ENCODE data around the gene WIPF2.

The WIPF2 gene

GRCh38 chr17:40314584-40314956 is 95.5 kb downstream of the WIPF2 start:
- Histone ChIP-seq H4K20me1 (ENCODE audit: low read depth, low read length) (no peaks in the 10 kb centered on the region), H3K36me3 (ENCODE audit: low read length) (no peaks in the 10 kb centered on the region), H3K27ac (ENCODE audit: low read depth, low read length) (no peak overlapping the region; the same call in 1 of the 2 replicates), H3K9ac (ENCODE audit: low read length) (no peak overlapping the region), H2AFZ (ENCODE audit: low read depth, low read length, severe bottlenecking) (no peak overlapping the region), H3K9me2 (replicated peaks; ENCODE audit: insufficient read depth, low read length) (no peaks in the 10 kb centered on the region), H3K4me3 (ENCODE audit: insufficient read depth, low read length, poor library complexity, severe bottlenecking) (no peak overlapping the region), H3K27me3 (ENCODE audit: low read length) (no peaks in the 10 kb centered on the region), H3K9me3 (ENCODE audit: insufficient read depth, low read length) (no peaks in the 10 kb centered on the region), H3K79me2 (ENCODE audit: insufficient read depth, low read length) (peaks cover 10% of the 10 kb centered on the region; the same call in 1 of the 2 replicates), H3K4me2 (ENCODE audit: low read depth, low read length, poor library complexity, severe bottlenecking) (no peak overlapping the region), H3F3A (ENCODE audit: insufficient read depth) (no peaks in the 10 kb centered on the region)
- TF ChIP-seq CTCF (IDR thresholded peaks at IDR 0.05; ENCODE audit: insufficient read depth, low read length, poor library complexity, severe bottlenecking) (no peak), EZH2phosphoT487 (conservative IDR thresholded peaks at IDR 0.05; ENCODE audit: low read length) (no peak)

DNA sequence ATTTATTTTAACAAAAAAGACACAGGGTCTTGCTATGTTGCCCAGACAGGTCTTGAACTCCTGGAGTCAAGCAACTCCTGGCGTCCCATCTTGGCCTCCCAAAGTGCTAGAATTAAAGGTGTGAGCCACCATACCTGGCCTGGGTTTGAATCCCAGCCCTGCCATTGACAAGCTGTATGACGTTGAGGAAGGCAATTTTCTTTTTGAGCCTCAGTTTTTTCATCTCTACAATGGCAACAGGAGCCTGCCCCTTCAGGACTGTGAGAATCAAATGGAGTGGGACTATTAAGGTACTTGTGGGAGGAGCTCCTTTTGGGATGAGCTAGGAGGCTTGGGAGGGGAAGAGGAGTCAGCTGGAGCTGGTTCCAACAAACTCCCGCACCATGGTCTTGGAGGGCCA is 96.1 kb downstream of the WIPF2 start:
- Histone ChIP-seq H3K9me2 (replicated peaks; ENCODE audit: insufficient read depth, low read length) (no peaks in the 10 kb centered on the region), H3K27me3 (ENCODE audit: low read length) (no peaks in the 10 kb centered on the region), H2AFZ (ENCODE audit: low read depth, low read length, severe bottlenecking) (no peak overlapping the region), H3K9me3 (ENCODE audit: insufficient read depth, low read length) (no peaks in the 10 kb centered on the region), H3K27ac (ENCODE audit: low read depth, low read length) (no peak overlapping the region; the same call in 1 of the 2 replicates), H4K20me1 (ENCODE audit: low read depth, low read length) (no peaks in the 10 kb centered on the region), H3K36me3 (ENCODE audit: low read length) (no peaks in the 10 kb centered on the region), H3F3A (ENCODE audit: insufficient read depth) (no peaks in the 10 kb centered on the region), H3K4me2 (ENCODE audit: low read depth, low read length, poor library complexity, severe bottlenecking) (no peak overlapping the region), H3K4me3 (ENCODE audit: insufficient read depth, low read length, poor library complexity, severe bottlenecking) (no peak overlapping the region), H3K9ac (ENCODE audit: low read length) (no peak overlapping the region), H3K79me2 (ENCODE audit: insufficient read depth, low read length) (peaks cover 15% of the 10 kb centered on the region; the same call in 1 of the 2 replicates)
- TF ChIP-seq CTCF (IDR thresholded peaks at IDR 0.05; ENCODE audit: insufficient read depth, low read length, poor library complexity, severe bottlenecking), result no peak
- no peak for TF ChIP-seq EZH2phosphoT487 (conservative IDR thresholded peaks at IDR 0.05; ENCODE audit: low read length)

DNA sequence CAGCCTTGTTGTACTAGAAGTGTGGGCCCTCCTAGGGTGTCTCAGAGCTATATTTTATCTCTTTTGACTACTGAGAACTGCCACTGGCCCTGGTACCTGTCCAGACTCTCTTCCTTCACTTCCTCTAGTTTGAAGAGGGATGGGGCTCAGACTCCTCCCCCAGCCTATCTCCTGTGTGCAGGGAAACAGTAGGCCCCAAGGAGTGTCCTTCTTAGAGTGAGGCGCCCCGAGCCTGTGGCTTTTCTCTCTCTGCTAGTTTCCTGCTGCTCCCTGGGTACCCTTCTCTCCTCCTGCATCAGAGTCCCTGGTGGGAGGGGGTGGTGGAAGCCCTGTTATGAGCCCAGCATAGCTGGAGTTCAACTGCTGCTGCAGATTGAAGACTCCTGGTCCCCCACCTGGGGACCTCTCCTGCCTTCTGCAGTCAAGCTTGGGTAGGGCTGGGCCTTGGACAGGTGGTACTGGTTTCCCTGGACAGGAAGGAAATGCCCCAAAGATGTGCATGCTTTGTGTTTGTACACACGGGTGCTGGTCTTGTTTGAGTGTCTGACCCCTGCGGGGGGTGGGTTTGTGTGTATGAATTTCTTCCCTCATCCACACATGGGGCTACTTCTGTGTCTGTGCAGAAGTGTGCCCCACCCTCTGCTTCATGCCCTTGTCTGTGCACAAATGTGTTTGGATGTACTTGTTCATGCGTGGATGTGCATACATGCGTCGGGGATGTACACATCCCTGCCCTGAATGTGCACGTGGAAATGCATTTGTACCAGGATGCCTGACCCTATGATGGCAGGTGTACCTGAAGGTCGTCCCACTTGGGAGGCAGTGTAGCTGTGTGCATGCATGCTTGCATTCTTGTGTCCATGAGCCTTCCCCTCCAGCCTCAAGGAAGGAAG is 96.8 kb downstream of the WIPF2 start:
- Histone ChIP-seq H3K4me3 (ENCODE audit: insufficient read depth, low read length, poor library complexity, severe bottlenecking) (no peak overlapping the region), H2AFZ (ENCODE audit: low read depth, low read length, severe bottlenecking) (no peak overlapping the region), H3K9ac (ENCODE audit: low read length) (no peak overlapping the region), H4K20me1 (ENCODE audit: low read depth, low read length) (no peaks in the 10 kb centered on the region), H3K27me3 (ENCODE audit: low read length) (no peaks in the 10 kb centered on the region), H3K9me3 (ENCODE audit: insufficient read depth, low read length) (no peaks in the 10 kb centered on the region), H3K9me2 (replicated peaks; ENCODE audit: insufficient read depth, low read length) (no peaks in the 10 kb centered on the region), H3K79me2 (ENCODE audit: insufficient read depth, low read length) (peaks cover 22% of the 10 kb centered on the region; the same call in 1 of the 2 replicates), H3K27ac (ENCODE audit: low read depth, low read length) (no peak overlapping the region; the same call in 1 of the 2 replicates), H3K4me2 (ENCODE audit: low read depth, low read length, poor library complexity, severe bottlenecking) (no peak overlapping the region), H3F3A (ENCODE audit: insufficient read depth) (peaks cover 5% of the 10 kb centered on the region; the same call in 1 of the 2 replicates), H3K36me3 (ENCODE audit: low read length) (no peaks in the 10 kb centered on the region)
- no peak for TF ChIP-seq EZH2phosphoT487 (conservative IDR thresholded peaks at IDR 0.05; ENCODE audit: low read length)
- TF ChIP-seq CTCF (IDR thresholded peaks at IDR 0.05; ENCODE audit: insufficient read depth, low read length, poor library complexity, severe bottlenecking), result no peak
